ENCODE measurements around the gene CCSER1. TPM values are rescaled to one million over a fixed set of nuclear protein-coding genes. Genes with fewer than 3 reads are reported as not detected.

The CCSER1 gene
- total and polyA plus RNA-seq, 2 of the 8 experiments (the other 6 are each of a cell fraction or from before 2014, with no cell fraction given) = 0.26 to 0.84 TPM

GRCh38 chr4:90165883-90166282 is 38.7 kb downstream of the CCSER1 start:
- Histone ChIP-seq H4K5ac (ENCODE audit: insufficient read length, low read depth, low read length) (no peak overlapping the region), H3K79me1 (ENCODE audit: low read depth, low read length) (no peaks in the 10 kb centered on the region), H2AK5ac (ENCODE audit: low read depth, low read length) (no peak overlapping the region), H3K27me3 (replicated peaks in 1 of 4; ENCODE audit: control insufficient read depth in 3 of 4, extremely low read depth in 1 of 4, insufficient read depth in 3 of 4, low read length in 3 of 4) (no peaks in the 10 kb centered on the region), H3K4me3 (ENCODE audit: extremely low read depth in 1 of 4, insufficient read depth in 2 of 4, low read depth in 3 of 4, low read length in 4 of 4) (no peak overlapping the region), H2BK120ac (replicated peaks; ENCODE audit: low read depth, low read length) (no peak overlapping the region), H4K20me1 (replicated peaks in 1 of 2; ENCODE audit: control insufficient read depth in 1 of 2, insufficient read depth in 2 of 2, low read length in 2 of 2) (no peaks in the 10 kb centered on the region), H3K23ac (ENCODE audit: insufficient read length) (no peak overlapping the region), H3K56ac (replicated peaks; ENCODE audit: insufficient read length, low read depth, low read length) (no peak overlapping the region), H2BK12ac (ENCODE audit: low read depth, low read length) (no peak overlapping the region), H3K79me2 (ENCODE audit: control insufficient read depth in 1 of 2, insufficient read depth in 2 of 2, low read length in 2 of 2) (no peaks in the 10 kb centered on the region), H3K36me3 (ENCODE audit: control insufficient read depth in 2 of 4, insufficient read depth in 4 of 4, low read length in 3 of 4) (no peaks in the 10 kb centered on the region), H2AFZ (ENCODE audit: low read length) (no peak overlapping the region), H3K4me2 (ENCODE audit: insufficient read depth in 1 of 2, low read depth in 2 of 2, low read length in 2 of 2) (no peak overlapping the region), H3K4ac (replicated peaks; ENCODE audit: insufficient read length, low read depth, low read length) (no peak overlapping the region), H3K18ac (ENCODE audit: extremely low read depth, low read length) (no peak overlapping the region), H4K91ac (replicated peaks; ENCODE audit: insufficient read length, low read length) (no peak overlapping the region), H2BK5ac (ENCODE audit: low read depth, low read length) (no peak overlapping the region), H3K23me2 (ENCODE audit: low read depth, low read length) (no peaks in the 10 kb centered on the region), H4K8ac (ENCODE audit: extremely low read depth, insufficient read depth, low read length) (no peak overlapping the region), H3K9ac (replicated peaks in 1 of 4; ENCODE audit: extremely low read depth in 1 of 4, low read depth in 3 of 4, low read length in 3 of 4) (no peak overlapping the region), H2BK20ac (ENCODE audit: low read length) (no peak overlapping the region), H3K4me1 (replicated peaks in 1 of 4; ENCODE audit: control insufficient read depth in 3 of 4, insufficient read depth in 4 of 4, low read length in 3 of 4) (no peaks in the 10 kb centered on the region), H3K27ac (ENCODE audit: low read depth, low read length) (no peak overlapping the region), H3K9me3 (ENCODE audit: insufficient read depth in 2 of 2, low read depth in 1 of 2, low read length in 1 of 2) (no peaks in the 10 kb centered on the region), H3K14ac (ENCODE audit: insufficient read length) (no peak overlapping the region), H2BK15ac (ENCODE audit: low read length) (no peak overlapping the region)
- CTCF ChIA-PET (ENCODE audit: partially characterized antibody) = no interaction called here
- FAIRE-seq = no peak
- POLR2A ChIA-PET (ENCODE audit: partially characterized antibody) = no interaction called here
- WGBS, 2 experiments (ENCODE audit: extremely low coverage in 1 of 2, insufficient coverage in 1 of 2, insufficient read length in 1 of 2, insufficient replicate concordance in 2 of 2, low coverage in 1 of 2, low lambda C conversion rate in 2 of 2, missing lambda C conversion rate in 1 of 2) = 94% methylated on average over 5 of the region's 5 CpGs; no CpG with 5 or more reads in 1 of the 2 experiments
- TF ChIP-seq TEAD4 (IDR thresholded peaks at IDR 0.05; ENCODE audit: low read depth, low read length) = no peak
- TF ChIP-seq MAFK (IDR thresholded peaks at IDR 0.05; ENCODE audit: low read depth, low read length) = no peak
- no peak for TF ChIP-seq KDM1A (IDR thresholded peaks at IDR 0.05; ENCODE audit: borderline replicate concordance, low read length)
- TF ChIP-seq HDAC6 (IDR thresholded peaks at IDR 0.05; ENCODE audit: low read depth, low read length) = no peak
- no peak for TF ChIP-seq RAD21 (IDR thresholded peaks at IDR 0.05 in 1 of 2, conservative IDR thresholded peaks at IDR 0.05 in 1 of 2; ENCODE audit: low read depth in 2 of 2, low read length in 2 of 2)
- no peak for DNase-seq (ENCODE audit: low read depth in 1 of 2, low spot score in 2 of 2)
